ENCODE measurements around the gene MIOS. TPM values are rescaled to one million over a fixed set of nuclear protein-coding genes. Genes with fewer than 3 reads are reported as not detected.

MIOS gene
- total RNA-seq (2022; extraction: Qiagen RNA extraction; ENCODE audit: low read depth) = 16.8 to 20.3 TPM (median 18.9 TPM) in 5 replicates

DNA sequence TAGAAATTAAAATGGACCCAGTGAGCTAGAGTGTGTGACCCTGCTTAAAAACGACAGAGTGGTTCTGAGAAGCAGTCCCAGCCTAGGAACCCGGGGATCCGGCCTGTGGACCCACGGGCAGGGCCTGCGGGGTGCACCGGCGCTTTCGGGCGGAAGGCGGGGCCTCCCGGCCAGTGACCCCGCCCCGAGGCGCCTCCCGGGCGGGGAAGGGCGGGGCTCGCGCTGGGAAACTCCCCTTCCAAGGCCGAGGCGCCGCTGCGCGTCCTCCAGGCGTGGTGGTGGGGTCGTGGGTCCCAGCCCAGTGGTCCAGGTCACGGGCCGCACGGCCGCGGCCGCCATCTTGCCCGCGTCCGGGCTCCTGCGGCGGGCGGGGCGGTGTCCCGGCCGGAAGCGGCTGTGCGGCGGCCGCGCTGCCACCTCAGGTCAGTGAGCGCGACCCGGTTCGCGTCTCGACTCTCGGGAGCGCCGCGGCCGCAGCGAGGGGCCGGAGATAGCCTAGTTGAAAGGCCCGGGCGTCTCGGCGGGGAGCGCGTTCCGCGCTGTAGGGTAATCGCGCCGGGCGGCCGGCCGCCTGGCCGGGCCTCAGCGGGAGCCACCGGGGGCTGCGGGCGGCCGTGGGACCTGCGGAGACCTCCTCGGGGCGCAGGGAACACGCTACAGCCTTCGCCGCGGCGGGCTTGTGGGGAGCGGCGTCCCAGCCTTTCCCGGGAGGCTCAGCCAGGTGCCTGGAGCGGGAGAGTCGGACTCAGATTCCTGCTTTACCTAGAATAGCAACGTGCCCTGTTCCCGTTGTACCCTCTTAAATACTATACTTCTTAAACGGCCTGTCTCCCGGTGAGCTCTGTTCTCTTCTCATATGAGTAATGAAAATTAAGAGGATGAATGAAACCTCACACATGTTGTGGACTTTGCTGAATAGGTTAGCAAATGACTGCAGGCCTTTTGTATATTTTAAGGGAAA lies at the start of gene MIOS:
MIOS (plus strand) TSS at position 234 of the 961 bp plus-strand sequence. CDS start 5,592 bp downstream, outside the sequence.

GRCh38 chr7:7535691-7536090 lies 31.0 kb upstream of the MIOS start, which contains the start of gene COL28A1:
Gene COL28A1 (minus strand): TSS chr7:7535873. CDS start chr7:7532875, 2,998 bp downstream.

GRCh38 chr7:7640221-7641128 lies 73.8 kb downstream of the MIOS start, which contains the start of gene UMAD1:
Gene UMAD1 (plus strand): TSS chr7:7640752. CDS start chr7:7673372, 32,620 bp downstream.

Other genes starting within 250 kb of the MIOS start
- 0.54 to 1.0 TPM (median 0.59 TPM) in 5 replicates for gene COL28A1, start 31.0 kb upstream of the MIOS start, total RNA-seq (2022; extraction: Qiagen RNA extraction; ENCODE audit: low read depth)
- 7.6 to 10.9 TPM (median 7.9 TPM) in 5 replicates for gene UMAD1, start 73.9 kb downstream of the MIOS start, total RNA-seq (2022; extraction: Qiagen RNA extraction; ENCODE audit: low read depth)
- 93.6 to 104 TPM (median 102 TPM) in 5 replicates for gene RPA3, start 151.7 kb downstream of the MIOS start, total RNA-seq (2022; extraction: Qiagen RNA extraction; ENCODE audit: low read depth)